ENCODE data around the gene NXF1.

GRCh38 chr11:62778441-62778840, 26.8 kb downstream of the NXF1 start:
- TF ChIP-seq SUZ12 (IDR thresholded peaks at IDR 0.05), result no peak
- no peak for TF ChIP-seq ELF4 (IDR thresholded peaks at IDR 0.05)
- TF ChIP-seq SP1 (IDR thresholded peaks at IDR 0.05), result no peak
- TF ChIP-seq L3MBTL2 (conservative IDR thresholded peaks at IDR 0.05), result no peak
- TF ChIP-seq HDGF (IDR thresholded peaks at IDR 0.05; ENCODE audit: borderline replicate concordance), result no peak

Measured in HEK293T (cell line).